WERI-Rb-1 (cell line): ENCODE data around the gene SLC17A9.

ENCODE experiments used
- DNase-seq: peaks from one replicate; pipeline ENCODE4 v3.0.0-alpha.2; 2020
- H3K27ac ChIP-seq: fragments of 250-450 bp; sonication (Bioruptor Pico); 2 replicates; pipeline ENCODE4 v1.5.1; 2020; ENCODE audit warnings: mild to moderate bottlenecking, moderate library complexity
- H3K27me3 ChIP-seq: fragments of 250-450 bp; sonication (Bioruptor Pico); 2 replicates; pipeline ENCODE4 v1.5.1; 2021; ENCODE audit warnings: mild to moderate bottlenecking, low read depth, moderate library complexity; ENCODE audit not compliant: insufficient read depth, severe bottlenecking
- H3K36me3 ChIP-seq: fragments of 250-450 bp; sonication (Bioruptor Pico); 2 replicates; pipeline ENCODE4 v1.5.1; 2020; ENCODE audit warnings: mild to moderate bottlenecking, moderate library complexity
- H3K4me3 ChIP-seq: 2 replicates; pipeline ENCODE4 v1.5.1; 2011; ENCODE audit warnings: low read depth, mild to moderate bottlenecking, control low read depth, low read length
- H3K9me3 ChIP-seq: fragments of 250-450 bp; sonication (Bioruptor Pico); 2 replicates; pipeline ENCODE4 v1.5.1; 2021; ENCODE audit warnings: mild to moderate bottlenecking, moderate library complexity; ENCODE audit not compliant: severe bottlenecking
- CTCF ChIP-seq: IDR thresholded peaks from 2 replicates; pipeline ENCODE4 v1.5.1; 2011; ENCODE audit warnings: low read depth, mild to moderate bottlenecking, control low read depth, inconsistent platforms, low read length

Gene SLC17A9

GRCh38 chr20:62907384-62908317, 44.9 kb upstream of the SLC17A9 start:
- DNase-seq = peak; percentile 50
- Histone ChIP-seq H3K27me3 (no peaks in the 10 kb centered on the region), H3K9me3 (no peaks in the 10 kb centered on the region), H3K36me3 (peaks cover 100% of the 10 kb centered on the region), H3K4me3 (no peak overlapping the region), H3K27ac (no peak overlapping the region)
- peak; percentile 74 for TF ChIP-seq CTCF

GRCh38 chr20:62908971-62909791, 43.3 kb upstream of the SLC17A9 start:
- peaks cover 100% of the 10 kb centered on the region for H3K36me3 ChIP-seq
- no peaks in the 10 kb centered on the region for H3K9me3 ChIP-seq
- no peaks in the 10 kb centered on the region for H3K27me3 ChIP-seq
- TF ChIP-seq CTCF = no peak
- no peak overlapping the region for H3K4me3 ChIP-seq
- H3K27ac ChIP-seq = no peak overlapping the region
- no peak for DNase-seq

- Histone ChIP-seq H3K27me3 (no peaks in the 10 kb centered on the region), H3K27ac (no peak overlapping the region), H3K9me3 (no peaks in the 10 kb centered on the region), H3K4me3 (no peak overlapping the region), H3K36me3 (peaks cover 89% of the 10 kb centered on the region)
- no peak for TF ChIP-seq CTCF
- DNase-seq = no peak
Observed at GRCh38 chr20:62910217-62910766, 42.2 kb upstream of the SLC17A9 start.

- peaks cover 82% of the 10 kb centered on the region for H3K36me3 ChIP-seq
- no peak overlapping the region for H3K4me3 ChIP-seq
- TF ChIP-seq CTCF = no peak
- H3K27me3 ChIP-seq = no peaks in the 10 kb centered on the region
- H3K9me3 ChIP-seq = no peaks in the 10 kb centered on the region
- no peak for DNase-seq
- no peak overlapping the region for H3K27ac ChIP-seq
Observed at GRCh38 chr20:62910777-62911497, 41.6 kb upstream of the SLC17A9 start.

GRCh38 chr20:62911701-62912280, 40.7 kb upstream of the SLC17A9 start:
- no peak overlapping the region for H3K27ac ChIP-seq
- peaks cover 75% of the 10 kb centered on the region for H3K36me3 ChIP-seq
- no peaks in the 10 kb centered on the region for H3K9me3 ChIP-seq
- TF ChIP-seq CTCF = no peak
- no peak for DNase-seq
- H3K4me3 ChIP-seq = no peak overlapping the region
- H3K27me3 ChIP-seq = no peaks in the 10 kb centered on the region
